Osteoblast (primary cell): ENCODE measurements around the gene SLC25A22. TPM values are rescaled to one million over a fixed set of nuclear protein-coding genes. Genes with fewer than 3 reads are reported as not detected.

Experiments
- DNase-seq: peaks from one replicate; pipeline ENCODE4 v3.0.0; 2011; ENCODE audit warnings: low spot score, mixed read lengths; ENCODE audit not compliant: insufficient read length; ENCODE audit errors: missing footprints
- H2AFZ ChIP-seq: 2 replicates; pipeline ENCODE4 v1.6.0; 2011; ENCODE audit warnings: mild to moderate bottlenecking, low read length
- H3K27ac ChIP-seq: 2 replicates; pipeline ENCODE4 v1.5.1; 2011; ENCODE audit warnings: mild to moderate bottlenecking, low read depth, low read length, moderate library complexity
- H3K27me3 ChIP-seq: 2 replicates; pipeline ENCODE4 v1.6.0; 2012; ENCODE audit warnings: mild to moderate bottlenecking, control low read depth, inconsistent platforms, low read length, moderate library complexity; ENCODE audit not compliant: insufficient read depth
- H3K36me3 ChIP-seq: 2 replicates; pipeline ENCODE4 v1.5.1; 2011; ENCODE audit warnings: mild to moderate bottlenecking, low read length, control low read depth, moderate library complexity; ENCODE audit not compliant: insufficient read depth
- H3K4me1 ChIP-seq: 2 replicates; pipeline ENCODE4 v1.5.1; 2011; ENCODE audit warnings: mild to moderate bottlenecking, low read length, control low read depth, moderate library complexity; ENCODE audit not compliant: insufficient read depth
- H3K4me2 ChIP-seq: 2 replicates; pipeline ENCODE4 v1.6.0; 2011; ENCODE audit warnings: mild to moderate bottlenecking, low read length; ENCODE audit not compliant: insufficient read depth
- H3K4me3 ChIP-seq: fragments of 200-600 bp; sonication (generic); 3 replicates; pipeline ENCODE4 v1.5.1; 2012; ENCODE audit warnings: mild to moderate bottlenecking, low read length, inconsistent platforms; ENCODE audit not compliant: insufficient read depth
- H3K79me2 ChIP-seq: 2 replicates; pipeline ENCODE4 v1.6.0; 2012; ENCODE audit warnings: mild to moderate bottlenecking, low read length, control low read depth, inconsistent platforms; ENCODE audit not compliant: insufficient read depth
- H3K9me3 ChIP-seq: 2 replicates; pipeline ENCODE4 v1.5.1; 2011; ENCODE audit warnings: low read depth, low read length, control low read depth
- H4K20me1 ChIP-seq: 2 replicates; pipeline ENCODE4 v1.6.0; 2012; ENCODE audit warnings: mild to moderate bottlenecking, low read length, control low read depth; ENCODE audit not compliant: insufficient read depth
- CTCF ChIP-seq: IDR thresholded peaks from 2 replicates; pipeline ENCODE4 v1.5.1; 2011; ENCODE audit warnings: mild to moderate bottlenecking, low read depth, low read length, moderate library complexity; ENCODE audit errors: extremely low read depth
- total RNA-seq: library from RNA; depleted of rRNA; stranded (reverse); fragments of >200 nt; gene quantifications from 2 replicates; pipeline ENCODE4 v1.2.3, GENCODE V29; 2012

Gene SLC25A22
- total RNA-seq, 1 donor = 9.0 TPM

DNA sequence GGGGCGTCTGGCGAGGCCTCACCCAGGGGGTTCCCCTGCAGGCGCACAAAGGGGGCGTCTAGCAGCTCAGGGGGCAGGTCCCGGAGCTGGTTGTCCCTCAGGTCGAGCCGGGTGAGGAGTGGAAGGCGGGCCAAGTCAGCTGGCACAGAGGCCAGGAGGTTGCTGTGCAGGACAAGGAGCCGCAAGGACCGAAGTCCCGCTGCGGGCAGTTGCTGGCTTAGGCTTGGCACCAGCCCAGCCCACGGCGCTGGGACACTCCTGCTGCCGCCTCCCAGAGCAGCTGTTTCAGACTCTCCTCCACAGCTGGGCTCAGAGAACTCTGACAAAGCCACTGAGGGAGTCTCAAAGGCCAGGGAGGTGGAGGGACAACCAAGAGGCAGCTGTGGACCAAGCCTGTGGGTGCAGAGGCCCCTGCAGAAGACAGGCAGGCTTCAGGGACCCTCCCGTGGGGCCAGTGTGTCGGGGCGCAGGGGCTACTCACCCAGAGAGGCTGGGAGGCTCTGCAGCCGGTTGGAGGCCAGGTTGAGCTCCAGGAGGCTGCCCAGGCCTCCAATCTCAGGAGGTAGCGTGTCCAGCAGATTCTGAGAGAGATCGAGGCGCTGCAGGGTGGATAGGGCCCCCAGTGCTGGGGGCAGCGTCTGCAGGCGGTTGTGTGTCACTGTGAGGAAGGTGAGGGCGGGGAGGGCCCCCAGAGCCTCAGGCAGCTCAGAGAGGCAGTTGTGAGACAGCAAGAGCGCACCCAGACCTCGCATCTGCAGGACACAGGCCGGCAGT, 4.8 kb upstream of the SLC25A22 start:
- peaks cover 14% of the 10 kb centered on the region for H3K79me2 ChIP-seq
- no peak overlapping the region for H3K4me2 ChIP-seq
- no peaks in the 10 kb centered on the region for H4K20me1 ChIP-seq
- no peaks in the 10 kb centered on the region for H3K9me3 ChIP-seq
- no peak overlapping the region for H3K27ac ChIP-seq
- H3K4me1 ChIP-seq = peaks cover 17% of the 10 kb centered on the region
- H2AFZ ChIP-seq = no peak overlapping the region
- no peak for TF ChIP-seq CTCF
- no peaks in the 10 kb centered on the region for H3K27me3 ChIP-seq
- DNase-seq = no peak
- H3K36me3 ChIP-seq = peaks cover 23% of the 10 kb centered on the region
- no peak overlapping the region for H3K4me3 ChIP-seq

DNA sequence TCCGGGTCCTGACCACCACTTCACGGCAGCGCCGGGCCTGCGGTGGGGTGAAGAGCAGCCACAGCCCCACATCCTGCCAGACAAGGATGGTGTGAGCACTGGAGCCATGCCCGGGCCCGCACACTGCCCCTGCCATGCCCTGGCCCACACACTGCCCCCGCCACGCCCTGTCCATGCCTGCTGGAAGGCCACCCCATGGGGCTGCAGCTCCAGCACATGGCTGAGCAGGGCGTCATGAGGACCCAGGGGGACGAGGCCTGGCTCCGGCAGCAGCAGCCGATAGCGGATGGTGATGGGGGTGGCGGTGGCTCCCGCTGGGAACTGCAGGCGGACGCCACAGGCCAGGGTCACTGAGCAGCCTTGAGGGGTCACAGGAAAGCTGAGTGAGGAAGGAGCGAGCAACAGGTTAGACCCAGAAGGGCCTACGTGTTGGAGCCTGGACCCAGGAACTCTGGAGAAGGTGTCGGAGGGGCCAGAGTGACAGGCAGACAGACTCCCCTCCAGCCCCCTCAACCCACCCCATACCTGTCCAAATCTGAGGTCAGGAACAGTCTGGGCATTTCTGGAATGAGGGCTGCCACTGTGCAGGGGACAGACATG, 4.0 kb upstream of the SLC25A22 start:
- no peaks in the 10 kb centered on the region for H3K27me3 ChIP-seq
- no peaks in the 10 kb centered on the region for H3K9me3 ChIP-seq
- no peaks in the 10 kb centered on the region for H4K20me1 ChIP-seq
- H3K4me2 ChIP-seq = no peak overlapping the region
- TF ChIP-seq CTCF = no peak
- H2AFZ ChIP-seq = no peak overlapping the region
- peaks cover 17% of the 10 kb centered on the region for H3K4me1 ChIP-seq
- H3K4me3 ChIP-seq = no peak overlapping the region
- DNase-seq = no peak
- H3K79me2 ChIP-seq = peaks cover 14% of the 10 kb centered on the region
- no peak overlapping the region for H3K27ac ChIP-seq
- peaks cover 23% of the 10 kb centered on the region for H3K36me3 ChIP-seq

GRCh38 chr11:801097-801780, 3.2 kb upstream of the SLC25A22 start:
- TF ChIP-seq CTCF = no peak
- no peaks in the 10 kb centered on the region for H3K27me3 ChIP-seq
- no peaks in the 10 kb centered on the region for H3K9me3 ChIP-seq
- H3K27ac ChIP-seq = no peak overlapping the region
- peaks cover 23% of the 10 kb centered on the region for H3K36me3 ChIP-seq
- H3K4me2 ChIP-seq = no peak overlapping the region
- peaks cover 26% of the 10 kb centered on the region for H3K4me1 ChIP-seq
- DNase-seq = no peak
- no peak overlapping the region for H3K4me3 ChIP-seq
- H4K20me1 ChIP-seq = peaks cover 2% of the 10 kb centered on the region
- no peak overlapping the region for H2AFZ ChIP-seq
- peaks cover 14% of the 10 kb centered on the region for H3K79me2 ChIP-seq

- peaks cover 30% of the 10 kb centered on the region for H3K4me1 ChIP-seq
- no peak overlapping the region for H3K4me2 ChIP-seq
- DNase-seq = no peak
- no peak overlapping the region for H2AFZ ChIP-seq
- peaks cover 23% of the 10 kb centered on the region for H3K36me3 ChIP-seq
- no peaks in the 10 kb centered on the region for H3K27me3 ChIP-seq
- no peak for TF ChIP-seq CTCF
- H3K27ac ChIP-seq = no peak overlapping the region
- H3K9me3 ChIP-seq = no peaks in the 10 kb centered on the region
- peaks cover 18% of the 10 kb centered on the region for H3K79me2 ChIP-seq
- H4K20me1 ChIP-seq = peaks cover 2% of the 10 kb centered on the region
- H3K4me3 ChIP-seq = no peak overlapping the region
These were observed 2.4 kb upstream of the SLC25A22 start for GRCh38 chr11:800473-800872.
